WTC11 (cell line): ENCODE results near the gene STAG1. TPM values are rescaled to one million over a fixed set of nuclear protein-coding genes. Genes with fewer than 3 reads are reported as not detected.

Source experiments
- ATAC-seq: fragments of 200-7000 bp; cut with Tn5 transposase; 2 replicates; pipeline ENCODE4 v1.10.0; 2021; ENCODE audit warnings: mild to moderate bottlenecking, moderate library complexity
- CTCF ChIA-PET: fragments of 300-600 bp; sonication (Branson Sonifier 250); formaldehyde crosslinking; loops from one replicate; lab custom pipeline; 2021; ENCODE audit warnings: antibody characterized with exemption; lab: Charles Lee
- POLR2A ChIA-PET: fragments of 350-600 bp; sonication (Branson Sonifier 250); formaldehyde crosslinking; loops from one replicate; lab custom pipeline; 2021; ENCODE audit warnings: antibody characterized with exemption; lab: Charles Lee
- DNase-seq: peaks from one replicate; pipeline ENCODE4 v3.0.0; 2021; ENCODE audit warnings: low spot score
- H3K27ac Mint-ChIP-seq: 2 replicates; pipeline ENCODE4 v1.8.0; 2021; ENCODE audit warnings: mixed read lengths
- H3K27me3 Mint-ChIP-seq: 2 replicates; pipeline ENCODE4 v1.8.0; 2021; ENCODE audit warnings: low read depth, mild to moderate bottlenecking, moderate library complexity, mixed read lengths
- H3K36me3 Mint-ChIP-seq: 2 replicates; pipeline ENCODE4 v1.8.0; 2021; ENCODE audit warnings: mixed read lengths
- H3K4me1 Mint-ChIP-seq: 2 replicates; pipeline ENCODE4 v1.8.0; 2022; ENCODE audit warnings: mixed read lengths
- H3K4me3 Mint-ChIP-seq: 2 replicates; pipeline ENCODE4 v1.8.0; 2021; ENCODE audit warnings: mild to moderate bottlenecking, moderate library complexity, mixed read lengths
- H3K9me3 Mint-ChIP-seq: 2 replicates; pipeline ENCODE4 v1.8.0; 2021; ENCODE audit warnings: mixed read lengths
- ATF1 ChIP-seq: sonication (generic); formaldehyde crosslinking; IDR thresholded peaks from 2 replicates; pipeline ENCODE4 v1.8.1; 2023; ENCODE audit warnings: mild to moderate bottlenecking, moderate library complexity, missing genetic modification reagents
- CREB1 ChIP-seq: sonication (generic); formaldehyde crosslinking; IDR thresholded peaks from 2 replicates; pipeline ENCODE4 v1.8.0; 2023; ENCODE audit warnings: mild to moderate bottlenecking, missing genetic modification reagents
- CTCF ChIP-seq: fragments of 200-600 bp; IDR thresholded peaks from 2 replicates; pipeline ENCODE4 v1.8.0; 2022; ENCODE audit warnings: antibody characterized with exemption
- E2F4 ChIP-seq: sonication (generic); formaldehyde crosslinking; IDR thresholded peaks from 2 replicates; pipeline ENCODE4 v1.8.1; 2022; ENCODE audit warnings: low read depth, mild to moderate bottlenecking, moderate library complexity, missing genetic modification reagents, borderline replicate concordance
- ELF4 ChIP-seq: sonication (generic); formaldehyde crosslinking; IDR thresholded peaks from 2 replicates; pipeline ENCODE4 v1.8.1; 2022; ENCODE audit warnings: low read depth, mild to moderate bottlenecking, moderate library complexity, missing genetic modification reagents
- GTF2I ChIP-seq: fragments of 250-450 bp; sonication (Bioruptor Pico); conservative IDR thresholded peaks from 2 replicates; pipeline ENCODE4 v1.4.0; 2021; ENCODE audit warnings: mild to moderate bottlenecking
- IRF2 ChIP-seq: sonication (generic); formaldehyde crosslinking; IDR thresholded peaks from 2 replicates; pipeline ENCODE4 v1.8.0; 2022; ENCODE audit warnings: low read depth, missing genetic modification reagents, borderline replicate concordance
- JAZF1 ChIP-seq: fragments of 250-450 bp; sonication (Bioruptor Pico); IDR thresholded peaks from 2 replicates; pipeline ENCODE4 v1.9.0; 2021; ENCODE audit warnings: moderate library complexity, mild to moderate bottlenecking, inconsistent platforms
- JUN ChIP-seq: sonication (generic); formaldehyde crosslinking; IDR thresholded peaks from 2 replicates; pipeline ENCODE4 v1.8.0; 2023; ENCODE audit warnings: mild to moderate bottlenecking, missing genetic modification reagents
- MAX ChIP-seq: sonication (generic); formaldehyde crosslinking; IDR thresholded peaks from 2 replicates; pipeline ENCODE4 v1.8.0; 2022; ENCODE audit warnings: mild to moderate bottlenecking, missing genetic modification reagents
- MYBL2 ChIP-seq: sonication (generic); formaldehyde crosslinking; IDR thresholded peaks from 2 replicates; pipeline ENCODE4 v1.8.1; 2023; ENCODE audit warnings: mild to moderate bottlenecking, moderate library complexity, missing genetic modification reagents
- NFE2L1 ChIP-seq: sonication (generic); formaldehyde crosslinking; IDR thresholded peaks from 2 replicates; pipeline ENCODE4 v1.8.1; 2023; ENCODE audit warnings: missing genetic modification reagents
- SMAD3 ChIP-seq: sonication (generic); formaldehyde crosslinking; IDR thresholded peaks from 2 replicates; pipeline ENCODE4 v1.8.0; 2022; ENCODE audit warnings: missing genetic modification reagents, mild to moderate bottlenecking, borderline replicate concordance
- TEAD1 ChIP-seq: sonication (generic); formaldehyde crosslinking; IDR thresholded peaks from 2 replicates; pipeline ENCODE4 v1.8.0; 2022; ENCODE audit warnings: mild to moderate bottlenecking, missing genetic modification reagents
- TP53 ChIP-seq: sonication (generic); formaldehyde crosslinking; IDR thresholded peaks from 2 replicates; pipeline ENCODE4 v1.8.1; 2023; ENCODE audit warnings: mild to moderate bottlenecking, missing genetic modification reagents
- USF2 ChIP-seq: sonication (generic); formaldehyde crosslinking; IDR thresholded peaks from 2 replicates; pipeline ENCODE4 v1.8.1; 2023; ENCODE audit warnings: mild to moderate bottlenecking, missing genetic modification reagents, moderate library complexity
- ZNF263 ChIP-seq: sonication (generic); formaldehyde crosslinking; IDR thresholded peaks from 2 replicates; pipeline ENCODE4 v1.8.1; 2022; ENCODE audit warnings: low read depth, mild to moderate bottlenecking, moderate library complexity, missing genetic modification reagents
- ZNF281 ChIP-seq: sonication (generic); formaldehyde crosslinking; IDR thresholded peaks from 2 replicates; pipeline ENCODE4 v1.8.0; 2023; ENCODE audit warnings: mild to moderate bottlenecking, missing genetic modification reagents
- ZNF425 ChIP-seq: fragments of 250-450 bp; sonication (Bioruptor Pico); conservative IDR thresholded peaks from 2 replicates; pipeline ENCODE4 v1.9.0; 2021; ENCODE audit warnings: mild to moderate bottlenecking
- ZNF512 ChIP-seq: sonication (generic); formaldehyde crosslinking; IDR thresholded peaks from 2 replicates; pipeline ENCODE4 v1.8.1; 2022; ENCODE audit warnings: missing genetic modification reagents, borderline replicate concordance
- ZSCAN18 ChIP-seq: fragments of 250-450 bp; sonication (Bioruptor Pico); IDR thresholded peaks from 2 replicates; pipeline ENCODE4 v2.1.2; 2022; ENCODE audit warnings: mild to moderate bottlenecking, moderate library complexity
- total RNA-seq: library from RNA; stranded (reverse); gene quantifications from 3 replicates; pipeline ENCODE4 v1.2.3, GENCODE V29; 2021

STAG1 gene
- total RNA-seq, 1 experiment from 2014 or later, result 20.7 TPM

GRCh38 chr3:136790786-136791185 is 38.6 kb upstream of the STAG1 start:
- no peak for DNase-seq
- peaks cover 15% of the 10 kb centered on the region for H3K4me1 Mint-ChIP-seq
- no peaks in the 10 kb centered on the region for H3K27me3 Mint-ChIP-seq
- no peaks in the 10 kb centered on the region for H3K36me3 Mint-ChIP-seq
- no peaks in the 10 kb centered on the region for H3K9me3 Mint-ChIP-seq
- no peak overlapping the region for H3K27ac Mint-ChIP-seq
- TF ChIP-seq TEAD1 (CRISPR knock-in tag), result no peak
- no peak for TF ChIP-seq ATF1 (CRISPR knock-in tag)
- no peak for TF ChIP-seq ZNF425 (CRISPR knock-in tag)
- no peak for TF ChIP-seq ZNF281 (CRISPR knock-in tag)
- no peak for TF ChIP-seq ZNF512 (CRISPR knock-in tag)
- no peak for TF ChIP-seq CREB1 (CRISPR knock-in tag)
- no peak for TF ChIP-seq E2F4 (CRISPR knock-in tag)
- ATAC-seq, result no peak
- ChIA-PET CTCF (interaction anchor here (0.8 to 1.0 kb wide), 3 partner anchors 22 to 399 kb away, joined by 3 read pairs; partner anchors contain the start of gene STAG1), POLR2A (no interaction called here)
- no peak overlapping the region for H3K4me3 Mint-ChIP-seq

GRCh38 chr3:136789976-136790375 is 37.8 kb upstream of the STAG1 start:
- Mint-ChIP-seq H3K4me3 (no peak overlapping the region), H3K9me3 (peaks cover 4% of the 10 kb centered on the region), H3K27me3 (no peaks in the 10 kb centered on the region), H3K27ac (no peak overlapping the region), H3K36me3 (no peaks in the 10 kb centered on the region), H3K4me1 (peaks cover 15% of the 10 kb centered on the region)
- DNase-seq (no peak), ATAC-seq (no peak)
- CTCF ChIA-PET, result interaction anchor here (1.1 kb wide), 1 partner anchor 747 kb away, joined by 3 read pairs; no protein-coding TSS in a partner anchor
- TF ChIP-seq USF2, result no peak
- TF ChIP-seq SMAD3 (CRISPR knock-in tag), result no peak
- no peak for TF ChIP-seq MAX
- TF ChIP-seq JUN (CRISPR knock-in tag), result no peak
- no peak for TF ChIP-seq MYBL2
- TF ChIP-seq TP53 (CRISPR knock-in tag), result no peak
- TF ChIP-seq CTCF, result no peak
- TF ChIP-seq ZNF263, result no peak
- TF ChIP-seq ELF4 (CRISPR knock-in tag), result no peak
- no peak for TF ChIP-seq NFE2L1 (CRISPR knock-in tag)
- TF ChIP-seq JAZF1 (CRISPR knock-in tag), result no peak
- no peak for TF ChIP-seq GTF2I
- no peak for TF ChIP-seq IRF2
- TF ChIP-seq ZSCAN18, result no peak
- POLR2A ChIA-PET, result no interaction called here
